Prostate gland (tissue), 2 donors: Measurements from ENCODE around the gene MPZL2.

Experiments used
- CTCF ChIP-seq, 4 experiments: fragments of 200-600 bp in 2 of 4; fragments of 450-650 bp in 2 of 4; sonication (generic) in 2 of 4; IDR thresholded peaks; 1 replicate in 3 of 4; 2 replicates in 1 of 4; pipeline ENCODE4 v1.5.1; 2016 to 2019; ENCODE audit warnings: antibody characterized with exemption in 4 of 4, mild to moderate bottlenecking in 2 of 4, moderate library complexity in 2 of 4
- POLR2A ChIP-seq: fragments of 450-650 bp; IDR thresholded peaks from one replicate; pipeline ENCODE4 v1.6.1; 2016; ENCODE audit warnings: antibody characterized with exemption, mild to moderate bottlenecking

- TF ChIP-seq CTCF (IDR thresholded peaks at IDR 0.05) (peak in 1 of 4 experiments; percentile 40), POLR2A (no peak)
Observed at GRCh38 chr11:118258410-118258809, 5.7 kb downstream of the MPZL2 start.
